GM12878 (cell line): ENCODE data around the gene LYRM4. TPM values are rescaled to one million over a fixed set of nuclear protein-coding genes. Genes with fewer than 3 reads are reported as not detected.

Source experiments
- ATAC-seq: fragments of 200-7000 bp; cut with Tn5 transposase; 3 replicates; pipeline ENCODE4 v1.9.1; 2020; ENCODE audit warnings: mild to moderate bottlenecking, moderate library complexity
- BruUV-seq: library from RNA; stranded (reverse); fragments of 400-500 nt; replicated peaks from 2 replicates; lab custom pipeline; 2021; lab: Mats Ljungman, UMichigan
- CTCF ChIA-PET: fragments of 300-600 bp; sonication (Branson Sonifier 250); formaldehyde crosslinking; extraction: SDS; loops from one replicate; lab custom pipeline; 2021; ENCODE audit warnings: inconsistent platforms; lab: Yijun Ruan, JAX
- POLR2A ChIA-PET: fragments of 350-600 bp; formaldehyde crosslinking; extraction: SDS; loops from one replicate; lab custom pipeline; 2021; ENCODE audit warnings: inconsistent platforms; lab: Charles Lee
- RAD21 ChIA-PET: fragments of 300-600 bp; sonication (Branson Sonifier 250); formaldehyde crosslinking; loops from one replicate; lab custom pipeline; 2023; ENCODE audit warnings: antibody characterized with exemption; ENCODE audit not compliant: unreplicated experiment; lab: Charles Lee
- SMC1A ChIA-PET: fragments of 300-600 bp; sonication (Branson Sonifier 250); formaldehyde crosslinking; loops from one replicate; lab custom pipeline; 2023; ENCODE audit not compliant: unreplicated experiment, uncharacterized antibody; lab: Charles Lee
- DNase-seq: peaks from one replicate; pipeline ENCODE4 v3.0.0-alpha.2; 2011; ENCODE audit warnings: low read depth, low spot score
- FAIRE-seq: peaks from 3 replicates; lab custom pipeline; 2011; peaks lifted over from hg19 to GRCh38; lab: Jason Lieb, UNC
- H2AFZ ChIP-seq: 2 replicates; pipeline ENCODE4 v1.6.0; 2011; ENCODE audit warnings: low read depth, low read length, control low read depth; ENCODE audit not compliant: control insufficient read depth
- H3K27ac ChIP-seq: 2 replicates; pipeline ENCODE4 v1.5.1; 2011; ENCODE audit warnings: control low read depth; ENCODE audit not compliant: control insufficient read depth, insufficient read depth
- H3K27me3 ChIP-seq, 2 experiments: replicated peaks in 1 of 2; 2 replicates each; pipeline versions ENCODE4 v1.6.0 to v1.6.1; 2011; ENCODE audit warnings: low read length in 1 of 2; ENCODE audit not compliant: control insufficient read depth in 2 of 2, insufficient read depth in 2 of 2
- H3K36me3 ChIP-seq, 2 experiments: 2 replicates each; pipeline ENCODE4 v1.5.1; 2011; ENCODE audit warnings: low read length in 1 of 2; ENCODE audit not compliant: control insufficient read depth in 2 of 2, insufficient read depth in 2 of 2
- H3K4me1 ChIP-seq: 2 replicates; pipeline ENCODE4 v1.6.1; 2011; ENCODE audit warnings: mild to moderate bottlenecking, low read length, moderate library complexity, mixed read lengths; ENCODE audit not compliant: control insufficient read depth, insufficient read depth
- H3K4me2 ChIP-seq: 2 replicates; pipeline ENCODE4 v1.6.0; 2011; ENCODE audit warnings: control low read depth; ENCODE audit not compliant: control insufficient read depth, insufficient read depth
- H3K4me3 ChIP-seq: fragments of 200-600 bp; sonication (generic); 2 replicates; pipeline ENCODE4 v1.5.1; 2016
- H3K79me2 ChIP-seq: 2 replicates; pipeline ENCODE4 v1.6.0; 2011; ENCODE audit warnings: low read length; ENCODE audit not compliant: control insufficient read depth, insufficient read depth
- H3K9ac ChIP-seq: 2 replicates; pipeline ENCODE4 v1.8.0; 2011; ENCODE audit warnings: low read length, control low read depth, mixed read lengths; ENCODE audit not compliant: control insufficient read depth, insufficient read depth
- H3K9me3 ChIP-seq: replicated peaks from 3 replicates; pipeline ENCODE4 v1.5.1; 2011; ENCODE audit warnings: mild to moderate bottlenecking, low read length; ENCODE audit not compliant: control insufficient read depth, insufficient read depth
- H4K20me1 ChIP-seq: 2 replicates; pipeline ENCODE4 v1.6.0; 2011; ENCODE audit not compliant: control insufficient read depth, insufficient read depth
- ATF2 ChIP-seq: IDR thresholded peaks from 2 replicates; pipeline ENCODE4 v1.6.1; 2012; ENCODE audit warnings: low read length, inconsistent platforms
- CREM ChIP-seq: IDR thresholded peaks from 2 replicates; pipeline ENCODE4 v1.6.1; 2014; ENCODE audit warnings: antibody characterized with exemption, low read depth
- FOS ChIP-seq: IDR thresholded peaks from 3 replicates; pipeline ENCODE4 v1.6.1; 2011; ENCODE audit warnings: borderline replicate concordance; ENCODE audit not compliant: insufficient read length; ENCODE audit errors: extremely low read depth
- KLF5 ChIP-seq: fragments of 450-650 bp; IDR thresholded peaks from 2 replicates; pipeline ENCODE4 v1.6.1; 2014; ENCODE audit warnings: mild to moderate bottlenecking; ENCODE audit not compliant: partially characterized antibody
- NKRF ChIP-seq: fragments of 450-650 bp; conservative IDR thresholded peaks from 2 replicates; pipeline ENCODE4 v1.6.1; 2017; ENCODE audit warnings: mild to moderate bottlenecking, moderate library complexity
- NR2F1 ChIP-seq: fragments of 450-650 bp; conservative IDR thresholded peaks from 2 replicates; pipeline ENCODE4 v1.6.1; 2017; ENCODE audit warnings: mild to moderate bottlenecking
- PRDM15 ChIP-seq: fragments of 450-650 bp; formaldehyde crosslinking; IDR thresholded peaks from 2 replicates; pipeline ENCODE4 v1.4.0; 2020; ENCODE audit warnings: mild to moderate bottlenecking, moderate library complexity
- RELA ChIP-seq: fragments of 450-650 bp; IDR thresholded peaks from 2 replicates; pipeline ENCODE4 v1.8.0; 2014; ENCODE audit warnings: borderline replicate concordance; ENCODE audit not compliant: partially characterized antibody
- SKIL ChIP-seq: fragments of 450-650 bp; IDR thresholded peaks from 2 replicates; pipeline ENCODE4 v1.6.1; 2017; ENCODE audit warnings: mild to moderate bottlenecking, low read depth, inconsistent platforms; ENCODE audit not compliant: poor library complexity, severe bottlenecking
- TARDBP ChIP-seq: IDR thresholded peaks from 2 replicates; pipeline ENCODE4 v1.6.1; 2016; ENCODE audit warnings: borderline replicate concordance
- ZBTB11 ChIP-seq: fragments of 450-650 bp; formaldehyde crosslinking; IDR thresholded peaks from 2 replicates; pipeline ENCODE4 v1.5.0; 2022; ENCODE audit warnings: mild to moderate bottlenecking, missing genetic modification characterization
- whole genome bisulfite sequencing: methylation state at CpG from one replicate; pipeline ENCODE4 v1.1.6; 2016; ENCODE audit warnings: low lambda C conversion rate; ENCODE audit not compliant: insufficient replicate concordance, insufficient coverage; ENCODE audit errors: missing lambda C conversion rate; 5-methylcytosine and 5-hydroxymethylcytosine counted together
- in situ Hi-C: fragments of 300-500 bp; cut with MboI; formaldehyde crosslinking; loops from 9 replicates; pipeline ENCODE4 v1.14.3; 2018; ENCODE audit warnings: mixed read lengths
- intact Hi-C: fragments of 100-400 bp; cut with micrococcal nuclease; formaldehyde crosslinking; loops from one replicate; pipeline ENCODE4 v1.14.2; 2022; ENCODE audit not compliant: unreplicated experiment
- polyA plus RNA-seq, 11 experiments: library from polyadenylated mRNA; depleted of rRNA in 4 of 11; unstranded in 6 of 11; stranded (reverse) in 5 of 11; fragments of >200 nt; fragmentation: Nextera tagmentation in 4 of 11; fragmentation: Illumina TruSeq in 1 of 11; extraction: Ambion mirVana in 4 of 11; extraction: Trizol in 1 of 11; gene quantifications; 1 replicate in 1 of 11; 2 replicates in 10 of 11; pipeline versions ENCODE4 v1.2.1 to v1.2.3, GENCODE V29; 2011 to 2016; ENCODE audit warnings: inconsistent platforms in 2 of 11, missing spikeins in 2 of 11, low read depth in 1 of 11
- total RNA-seq, 4 experiments: library from RNA; depleted of rRNA in 3 of 4; stranded (reverse); fragments of >200 nt in 3 of 4; fragmentation: Illumina TruSeq in 1 of 4; extraction: Trizol in 1 of 4; gene quantifications; 2 replicates each; pipeline versions ENCODE4 v1.2.1 to v1.2.3, GENCODE V29; 2013 to 2021

Gene LYRM4
- total and polyA plus RNA-seq, 10 of the 15 experiments (the other 5 are each of a cell fraction or from before 2014, with no cell fraction given) = 32.7 to 66.8 (median 44.0) TPM

- no peaks in the 10 kb centered on the region for H4K20me1 ChIP-seq
- peaks cover 8% of the 10 kb centered on the region for H3K4me1 ChIP-seq
- BruUV-seq = no TSS peak
- FAIRE-seq (no peak), DNase-seq (no peak), ATAC-seq (no peak)
- POLR2A ChIA-PET = no interaction called here
- H3K27ac ChIP-seq = no peak overlapping the region
- H3K36me3 ChIP-seq = no peaks in the 10 kb centered on the region
- SMC1A ChIA-PET = no interaction called here
- no peaks in the 10 kb centered on the region for H3K9me3 ChIP-seq
- RAD21 ChIA-PET = no interaction called here
- H3K79me2 ChIP-seq = no peaks in the 10 kb centered on the region
- TF ChIP-seq ATF2 = no peak
- no peak for TF ChIP-seq ZBTB11 (CRISPR knock-in tag)
- no peak for TF ChIP-seq RELA
- no peak for TF ChIP-seq NR2F1
- TF ChIP-seq TARDBP = no peak
- no peak for TF ChIP-seq FOS
- no peak for TF ChIP-seq SKIL
- no peak for TF ChIP-seq NKRF
- TF ChIP-seq CREM = no peak
- no peak for TF ChIP-seq KLF5
- TF ChIP-seq PRDM15 (CRISPR knock-in tag) = no peak
- no peak overlapping the region for H3K9ac ChIP-seq
- in situ Hi-C loops = no loop called here
- no peaks in the 10 kb centered on the region for H3K27me3 ChIP-seq
- no peak overlapping the region for H3K4me3 ChIP-seq
- WGBS = 95% methylated on average over 4 of the region's 4 CpGs
- CTCF ChIA-PET = interaction anchor here (1.3 to 1.4 kb wide), 4 partner anchors 16 to 123 kb away, joined by 4 to 5 read pairs (median 5); no protein-coding TSS in a partner anchor
- H3K4me2 ChIP-seq = no peak overlapping the region
- no peak overlapping the region for H2AFZ ChIP-seq
- intact Hi-C loops = no loop called here
Measured at GRCh38 chr6:5180636-5181035, 80.1 kb downstream of the LYRM4 start.
